Immature natural killer cell (primary cell): ENCODE data around the gene HPS3. TPM values are rescaled to one million over a fixed set of nuclear protein-coding genes. Genes with fewer than 3 reads are reported as not detected.

Source experiments
- DNase-seq, 3 donors: peaks; one replicate each; pipeline ENCODE4 v3.0.0; 2022; ENCODE audit warnings: mixed read lengths in 1 of 3
- H3K27ac Mint-ChIP-seq, 6 donors: one replicate each; pipeline ENCODE4 v1.8.0; 2020; ENCODE audit warnings: mixed read lengths in 6 of 6, mild to moderate bottlenecking in 5 of 6, inconsistent platforms in 4 of 6, moderate library complexity in 3 of 6
- H3K27me3 Mint-ChIP-seq, 3 donors: one replicate each; pipeline ENCODE4 v1.8.0; 2020 to 2021; ENCODE audit warnings: low read depth in 3 of 3, mild to moderate bottlenecking in 3 of 3, mixed read lengths in 3 of 3, moderate library complexity in 3 of 3, inconsistent platforms in 1 of 3
- H3K36me3 Mint-ChIP-seq, 3 donors: one replicate each; pipeline ENCODE4 v1.8.0; 2020; ENCODE audit warnings: mixed read lengths in 3 of 3, inconsistent platforms in 2 of 3, mild to moderate bottlenecking in 2 of 3
- H3K4me1 Mint-ChIP-seq, 2 donors: one replicate each; pipeline ENCODE4 v1.8.0; 2020; ENCODE audit warnings: inconsistent platforms in 2 of 2, mild to moderate bottlenecking in 2 of 2, mixed read lengths in 2 of 2, moderate library complexity in 1 of 2
- H3K4me3 Mint-ChIP-seq, 5 donors: one replicate each; pipeline ENCODE4 v1.8.0; 2020; ENCODE audit warnings: mild to moderate bottlenecking in 5 of 5, mixed read lengths in 5 of 5, inconsistent platforms in 3 of 5, moderate library complexity in 3 of 5
- H3K9me3 Mint-ChIP-seq, 6 donors: one replicate each; pipeline ENCODE4 v1.8.0; 2020; ENCODE audit warnings: mild to moderate bottlenecking in 6 of 6, mixed read lengths in 6 of 6, inconsistent platforms in 4 of 6, moderate library complexity in 3 of 6
- polyA plus RNA-seq, 3 donors: library from polyadenylated mRNA; unstranded; fragments of 300-500 nt; fragmentation: Illumina TruSeq; gene quantifications; one replicate each; pipeline ENCODE4 v1.2.3, GENCODE V29; 2021

HPS3 gene
- polyA plus RNA-seq, 3 donors from 2014 or later: 45.7 to 69.7 (median 51.9) TPM

- H3K36me3 Mint-ChIP-seq: peaks cover 0 to 6% (median 0%) of the 10 kb centered on the region in 3 donors
- H3K27ac Mint-ChIP-seq: no peak overlapping the region
- peaks cover 1 to 4% (median 2%) of the 10 kb centered on the region in 3 donors for H3K27me3 Mint-ChIP-seq
- no peak overlapping the region for H3K4me3 Mint-ChIP-seq
- H3K4me1 Mint-ChIP-seq: no peaks in the 10 kb centered on the region
- no peaks in the 10 kb centered on the region for H3K9me3 Mint-ChIP-seq
- no peak for DNase-seq
Measured at GRCh38 chr3:149101154-149101553, 28.3 kb upstream of the HPS3 start.

GRCh38 chr3:149101641-149102040 is 27.8 kb upstream of the HPS3 start:
- Mint-ChIP-seq H3K9me3 (no peaks in the 10 kb centered on the region), H3K27me3 (peaks cover 1 to 4% (median 2%) of the 10 kb centered on the region in 3 donors), H3K4me1 (no peaks in the 10 kb centered on the region), H3K36me3 (peaks cover 0 to 6% (median 0%) of the 10 kb centered on the region in 3 donors), H3K4me3 (no peak overlapping the region), H3K27ac (no peak overlapping the region)
- no peak for DNase-seq

- Mint-ChIP-seq H3K4me3 (no peak overlapping the region), H3K36me3 (peaks cover 0 to 6% (median 0%) of the 10 kb centered on the region in 3 donors), H3K27ac (no peak overlapping the region), H3K27me3 (peaks cover 2 to 4% (median 3%) of the 10 kb centered on the region in 3 donors), H3K9me3 (no peaks in the 10 kb centered on the region), H3K4me1 (no peaks in the 10 kb centered on the region)
- no peak for DNase-seq
Measured at GRCh38 chr3:149104484-149104883, 25.0 kb upstream of the HPS3 start.

- Mint-ChIP-seq H3K27me3 (peaks cover 0 to 5% (median 0%) of the 10 kb centered on the region in 3 donors), H3K4me1 (no peaks in the 10 kb centered on the region), H3K4me3 (no peak overlapping the region), H3K36me3 (no peaks in the 10 kb centered on the region), H3K9me3 (no peaks in the 10 kb centered on the region), H3K27ac (no peak overlapping the region)
- DNase-seq: no peak
Measured at GRCh38 chr3:149114458-149114857, 15.0 kb upstream of the HPS3 start.

- Mint-ChIP-seq H3K4me1 (peaks cover 0 to 2% of the 10 kb centered on the region in 2 donors), H3K36me3 (no peaks in the 10 kb centered on the region), H3K4me3 (no peak overlapping the region), H3K9me3 (no peaks in the 10 kb centered on the region), H3K27me3 (peaks cover 0 to 5% (median 0%) of the 10 kb centered on the region in 3 donors), H3K27ac (no peak overlapping the region)
- no peak for DNase-seq
Measured at GRCh38 chr3:149115114-149115513, 14.3 kb upstream of the HPS3 start.

GRCh38 chr3:149118724-149119123 is 10.7 kb upstream of the HPS3 start:
- Mint-ChIP-seq H3K4me1 (peaks cover 1 to 7% of the 10 kb centered on the region in 2 donors), H3K4me3 (no peak overlapping the region), H3K27ac (peak overlapping the region in 1 of 6 donors; percentile 48), H3K27me3 (no peaks in the 10 kb centered on the region), H3K36me3 (no peaks in the 10 kb centered on the region), H3K9me3 (no peaks in the 10 kb centered on the region)
- no peak for DNase-seq

GRCh38 chr3:149119466-149119865 is 10.0 kb upstream of the HPS3 start:
- peaks cover 1 to 7% of the 10 kb centered on the region in 2 donors for H3K4me1 Mint-ChIP-seq
- H3K4me3 Mint-ChIP-seq: no peak overlapping the region
- H3K36me3 Mint-ChIP-seq: no peaks in the 10 kb centered on the region
- no peak for DNase-seq
- H3K27me3 Mint-ChIP-seq: no peaks in the 10 kb centered on the region
- H3K27ac Mint-ChIP-seq: no peak overlapping the region
- H3K9me3 Mint-ChIP-seq: no peaks in the 10 kb centered on the region

GRCh38 chr3:149120051-149120972 is 9.1 kb upstream of the HPS3 start:
- Mint-ChIP-seq H3K4me1 (peaks cover 1 to 7% of the 10 kb centered on the region in 2 donors), H3K36me3 (peaks cover 0 to 3% (median 0%) of the 10 kb centered on the region in 3 donors), H3K27me3 (no peaks in the 10 kb centered on the region), H3K27ac (peak overlapping the region in 1 of 6 donors; percentile 22), H3K9me3 (no peaks in the 10 kb centered on the region), H3K4me3 (no peak overlapping the region)
- peak; percentile 48 to 62 (median 56) for DNase-seq

GRCh38 chr3:149122721-149123578 is 6.5 kb upstream of the HPS3 start:
- Mint-ChIP-seq H3K27ac (no peak overlapping the region), H3K4me1 (peaks cover 1 to 7% of the 10 kb centered on the region in 2 donors), H3K9me3 (no peaks in the 10 kb centered on the region), H3K36me3 (peaks cover 0 to 3% (median 0%) of the 10 kb centered on the region in 3 donors), H3K27me3 (peaks cover 0 to 1% (median 0%) of the 10 kb centered on the region in 3 donors), H3K4me3 (no peak overlapping the region)
- no peak for DNase-seq

- DNase-seq: no peak
- Mint-ChIP-seq H3K36me3 (peaks cover 0 to 4% (median 3%) of the 10 kb centered on the region in 3 donors), H3K9me3 (no peaks in the 10 kb centered on the region), H3K27me3 (peaks cover 4 to 13% (median 12%) of the 10 kb centered on the region in 3 donors), H3K4me1 (peaks cover 42 to 48% of the 10 kb centered on the region in 2 donors), H3K4me3 (peak overlapping the region; percentile 92 to 99 (median 97)), H3K27ac (peak overlapping the region; percentile 88 to 98 (median 94))
Measured at GRCh38 chr3:149128821-149129220, 617 bp upstream of the HPS3 start.

GRCh38 chr3:149131589-149131988 is 2.2 kb downstream of the HPS3 start:
- H3K9me3 Mint-ChIP-seq: no peaks in the 10 kb centered on the region
- H3K27me3 Mint-ChIP-seq: peaks cover 4 to 12% (median 11%) of the 10 kb centered on the region in 3 donors
- H3K36me3 Mint-ChIP-seq: peaks cover 0 to 4% (median 0%) of the 10 kb centered on the region in 3 donors
- no peak for DNase-seq
- H3K4me3 Mint-ChIP-seq: peak overlapping the region; percentile 92 to 99 (median 97)
- H3K27ac Mint-ChIP-seq: peak overlapping the region; percentile 65 to 99 (median 97)
- peaks cover 52 to 76% of the 10 kb centered on the region in 2 donors for H3K4me1 Mint-ChIP-seq

- Mint-ChIP-seq H3K27me3 (peaks cover 2 to 9% (median 7%) of the 10 kb centered on the region in 3 donors), H3K27ac (no peak overlapping the region), H3K36me3 (peaks cover 0 to 6% (median 0%) of the 10 kb centered on the region in 3 donors), H3K4me1 (peaks cover 51 to 90% of the 10 kb centered on the region in 2 donors), H3K9me3 (peaks cover 0 to 1% (median 0%) of the 10 kb centered on the region in 6 donors), H3K4me3 (no peak overlapping the region)
- no peak for DNase-seq
Measured at GRCh38 chr3:149134575-149134974, 5.1 kb downstream of the HPS3 start.

GRCh38 chr3:149142682-149143081 is 13.2 kb downstream of the HPS3 start:
- DNase-seq: no peak
- Mint-ChIP-seq H3K27me3 (no peaks in the 10 kb centered on the region), H3K4me1 (peaks cover 10 to 37% of the 10 kb centered on the region in 2 donors), H3K36me3 (peaks cover 9 to 16% (median 9%) of the 10 kb centered on the region in 3 donors), H3K27ac (no peak overlapping the region), H3K9me3 (peaks cover 0 to 1% (median 0%) of the 10 kb centered on the region in 6 donors), H3K4me3 (no peak overlapping the region)
